ENCODE measurements around the gene TBC1D7.

TBC1D7 gene

GRCh38 chr6:13289789-13290318 is 38.5 kb downstream of the TBC1D7 start:
- DNase-seq, result no peak

- no peak for DNase-seq
These were observed 39.4 kb downstream of the TBC1D7 start for GRCh38 chr6:13288969-13289391.

- DNase-seq, result no peak
These were observed 39.9 kb downstream of the TBC1D7 start for GRCh38 chr6:13288481-13288880.

- no peak for DNase-seq
These were observed 41.2 kb downstream of the TBC1D7 start for GRCh38 chr6:13287104-13287503.

GRCh38 chr6:13286181-13286580 is 42.2 kb downstream of the TBC1D7 start:
- no peak for DNase-seq

GRCh38 chr6:13285705-13286104 is 42.6 kb downstream of the TBC1D7 start:
- DNase-seq, result no peak

- no peak for DNase-seq
These were observed 43.7 kb downstream of the TBC1D7 start for GRCh38 chr6:13284646-13285045.

- DNase-seq, result no peak
These were observed 45.0 kb downstream of the TBC1D7 start for GRCh38 chr6:13283331-13283730.

- DNase-seq, result no peak
These were observed 45.8 kb downstream of the TBC1D7 start for GRCh38 chr6:13282393-13283069.

- peak; percentile 44 for DNase-seq
These were observed 46.7 kb downstream of the TBC1D7 start for GRCh38 chr6:13281686-13282085.

GRCh38 chr6:13280254-13280653 is 48.1 kb downstream of the TBC1D7 start:
- DNase-seq, result no peak

GRCh38 chr6:13278991-13279390 is 49.3 kb downstream of the TBC1D7 start:
- DNase-seq, result peak; percentile 90

- DNase-seq, result no peak
These were observed 50.2 kb downstream of the TBC1D7 start for GRCh38 chr6:13278164-13278563.

- no peak for DNase-seq
These were observed 51.1 kb downstream of the TBC1D7 start for GRCh38 chr6:13277231-13277630.

- DNase-seq, result no peak
These were observed 52.8 kb downstream of the TBC1D7 start for GRCh38 chr6:13275435-13275989.

GRCh38 chr6:13274707-13275434 is 53.5 kb downstream of the TBC1D7 start:
- DNase-seq, result no peak

- DNase-seq, result no peak
These were observed 54.2 kb downstream of the TBC1D7 start for GRCh38 chr6:13273931-13274706.

GRCh38 chr6:13273202-13273930 is 55.0 kb downstream of the TBC1D7 start:
- no peak for DNase-seq

GRCh38 chr6:13272131-13273046 is 55.9 kb downstream of the TBC1D7 start:
- no peak for DNase-seq

GRCh38 chr6:13268913-13269518 is 59.3 kb downstream of the TBC1D7 start:
- DNase-seq, result peak; percentile 58

Data from fibroblast of skin of scalp (primary cell).